ENCODE results near the gene RALGAPB.

Gene RALGAPB

DNA sequence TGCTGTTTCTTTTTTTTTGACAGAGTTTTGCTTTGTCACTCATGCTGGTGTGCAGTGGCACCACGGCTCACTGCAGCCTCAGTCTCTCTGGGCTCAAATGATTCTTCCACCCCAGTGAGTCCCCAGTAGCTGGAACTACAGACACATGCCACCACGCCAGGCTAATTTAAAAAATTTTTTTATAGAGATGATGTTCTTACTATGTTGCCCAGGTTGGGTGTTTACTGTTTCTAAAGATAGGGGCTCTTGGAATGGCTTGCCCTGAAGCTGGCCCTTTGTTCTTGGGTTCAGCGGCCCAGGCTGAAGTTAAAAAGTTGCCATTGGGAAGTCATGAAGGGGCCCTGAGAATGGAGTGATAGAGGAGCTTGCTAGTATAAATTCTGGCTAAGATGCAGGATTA is 16.5 kb downstream of the RALGAPB start:
- H3K4me3 ChIP-seq (IDR thresholded peaks at IDR 0.05; ENCODE audit: insufficient read depth, low read depth, low read length), result no peak overlapping the region
- TF ChIP-seq, protein P1, sequence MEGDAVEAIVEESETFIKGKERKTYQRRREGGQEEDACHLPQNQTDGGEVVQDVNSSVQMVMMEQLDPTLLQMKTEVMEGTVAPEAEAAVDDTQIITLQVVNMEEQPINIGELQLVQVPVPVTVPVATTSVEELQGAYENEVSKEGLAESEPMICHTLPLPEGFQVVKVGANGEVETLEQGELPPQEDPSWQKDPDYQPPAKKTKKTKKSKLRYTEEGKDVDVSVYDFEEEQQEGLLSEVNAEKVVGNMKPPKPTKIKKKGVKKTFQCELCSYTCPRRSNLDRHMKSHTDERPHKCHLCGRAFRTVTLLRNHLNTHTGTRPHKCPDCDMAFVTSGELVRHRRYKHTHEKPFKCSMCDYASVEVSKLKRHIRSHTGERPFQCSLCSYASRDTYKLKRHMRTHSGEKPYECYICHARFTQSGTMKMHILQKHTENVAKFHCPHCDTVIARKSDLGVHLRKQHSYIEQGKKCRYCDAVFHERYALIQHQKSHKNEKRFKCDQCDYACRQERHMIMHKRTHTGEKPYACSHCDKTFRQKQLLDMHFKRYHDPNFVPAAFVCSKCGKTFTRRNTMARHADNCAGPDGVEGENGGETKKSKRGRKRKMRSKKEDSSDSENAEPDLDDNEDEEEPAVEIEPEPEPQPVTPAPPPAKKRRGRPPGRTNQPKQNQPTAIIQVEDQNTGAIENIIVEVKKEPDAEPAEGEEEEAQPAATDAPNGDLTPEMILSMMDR (conservative IDR thresholded peaks at IDR 0.05; ENCODE audit: low read depth, low read length), result no peak
- H4K20me1 ChIP-seq (ENCODE audit: insufficient read depth), result no peaks in the 10 kb centered on the region
- H3K4me2 ChIP-seq, result no peak overlapping the region
- no peaks in the 10 kb centered on the region for H3K36me3 ChIP-seq (ENCODE audit: insufficient read depth)
- no peaks in the 10 kb centered on the region for H3K27me3 ChIP-seq (ENCODE audit: insufficient read depth, low read depth)
- H2AFZ ChIP-seq (ENCODE audit: low read depth), result no peak overlapping the region
- peaks cover 9% of the 10 kb centered on the region; the same call in 1 of the 2 replicates for H3K79me2 ChIP-seq (ENCODE audit: insufficient read depth, low read depth)
- H3K27ac ChIP-seq, result no peak overlapping the region
- no peak overlapping the region for H3K9ac ChIP-seq
- no peaks in the 10 kb centered on the region for H3K4me1 ChIP-seq (ENCODE audit: low read depth, poor library complexity, severe bottlenecking)

DNA sequence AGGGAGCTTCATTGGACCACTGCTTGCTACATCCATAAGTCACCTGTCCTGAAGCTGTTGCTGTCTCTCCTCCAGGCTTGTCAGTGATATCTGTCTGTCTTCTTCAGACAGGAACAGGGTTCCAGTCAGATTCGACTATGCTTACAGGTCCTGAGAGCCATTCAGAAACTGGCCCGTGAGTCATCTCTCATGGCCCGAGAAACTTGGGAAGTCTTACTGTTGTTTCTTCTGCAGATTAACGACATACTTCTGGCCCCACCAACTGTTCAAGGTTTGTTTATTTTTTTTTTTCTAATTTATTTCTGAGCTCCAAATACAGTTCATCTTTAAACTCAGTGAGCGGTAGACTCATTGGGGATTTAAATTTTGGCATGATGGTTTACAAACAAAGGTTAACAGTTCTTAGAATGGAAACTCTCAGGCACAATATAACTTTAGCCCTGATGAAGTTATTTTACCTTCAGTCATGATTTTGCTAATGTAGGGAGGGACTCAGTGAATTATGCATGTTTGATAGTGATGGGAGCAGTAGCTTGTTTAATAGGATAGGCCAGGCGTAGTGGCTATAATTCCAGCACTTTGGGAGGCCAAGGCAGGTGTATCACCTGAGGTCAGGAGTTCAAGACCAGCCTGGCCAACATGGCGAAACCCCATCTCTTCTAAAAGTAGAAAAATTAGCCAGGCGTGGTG is 24.7 kb downstream of the RALGAPB start:
- no peaks in the 10 kb centered on the region for H3K79me2 ChIP-seq (ENCODE audit: insufficient read depth, low read depth)
- no peaks in the 10 kb centered on the region for H3K4me1 ChIP-seq (ENCODE audit: low read depth, poor library complexity, severe bottlenecking)
- no peak overlapping the region for H3K4me2 ChIP-seq
- TF ChIP-seq, protein P1 (conservative IDR thresholded peaks at IDR 0.05; ENCODE audit: low read depth, low read length), result no peak
- H2AFZ ChIP-seq (ENCODE audit: low read depth), result no peak overlapping the region
- H3K4me3 ChIP-seq (IDR thresholded peaks at IDR 0.05; ENCODE audit: insufficient read depth, low read depth, low read length), result no peak overlapping the region
- no peaks in the 10 kb centered on the region for H4K20me1 ChIP-seq (ENCODE audit: insufficient read depth)
- H3K9ac ChIP-seq, result no peak overlapping the region
- H3K36me3 ChIP-seq (ENCODE audit: insufficient read depth), result no peaks in the 10 kb centered on the region
- H3K27me3 ChIP-seq (ENCODE audit: insufficient read depth, low read depth), result no peaks in the 10 kb centered on the region
- no peak overlapping the region for H3K27ac ChIP-seq

DNA sequence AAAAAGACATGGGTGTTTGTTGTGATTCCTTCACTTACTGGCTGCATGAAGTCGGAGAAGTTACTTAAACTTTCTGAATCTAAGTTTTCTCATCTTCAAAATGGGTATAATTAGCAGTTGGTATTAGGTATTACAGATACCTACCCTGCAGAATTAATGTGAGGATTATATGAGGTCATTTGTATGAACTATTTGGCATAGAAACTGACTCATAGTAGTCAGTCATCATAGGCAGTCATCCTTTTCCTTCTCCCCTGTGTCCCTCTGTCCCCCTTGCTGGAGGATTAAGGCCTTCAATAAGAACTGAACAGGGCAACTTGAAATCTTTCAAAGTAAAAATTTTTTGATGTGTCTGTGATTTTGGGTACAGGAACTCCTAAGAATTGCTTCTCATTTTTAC is 26.3 kb downstream of the RALGAPB start:
- Histone ChIP-seq H4K20me1 (ENCODE audit: insufficient read depth) (no peaks in the 10 kb centered on the region), H3K36me3 (ENCODE audit: insufficient read depth) (no peaks in the 10 kb centered on the region), H3K27me3 (ENCODE audit: insufficient read depth, low read depth) (no peaks in the 10 kb centered on the region)

DNA sequence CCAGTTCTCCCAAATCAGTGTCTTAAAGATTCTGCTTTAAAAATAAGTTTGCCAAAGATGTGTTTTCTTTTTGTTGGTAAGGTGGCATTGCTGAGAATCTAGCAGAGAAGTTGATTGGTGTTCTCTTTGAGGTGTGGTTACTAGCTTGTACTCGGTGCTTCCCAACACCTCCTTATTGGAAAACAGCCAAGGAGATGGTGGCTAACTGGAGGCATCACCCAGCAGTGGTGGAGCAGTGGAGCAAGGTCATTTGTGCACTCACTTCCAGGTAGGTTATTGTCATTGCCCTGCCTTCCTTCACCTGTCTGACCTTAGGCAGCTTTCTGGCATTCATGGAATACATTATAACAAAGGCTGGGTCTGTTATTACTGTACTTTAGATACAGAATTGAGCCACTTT is 26.7 kb downstream of the RALGAPB start:
- H3K9ac ChIP-seq, result no peak overlapping the region
- no peak overlapping the region for H2AFZ ChIP-seq (ENCODE audit: low read depth)
- no peaks in the 10 kb centered on the region for H3K36me3 ChIP-seq (ENCODE audit: insufficient read depth)
- H3K4me1 ChIP-seq (ENCODE audit: low read depth, poor library complexity, severe bottlenecking), result no peaks in the 10 kb centered on the region
- H3K79me2 ChIP-seq (ENCODE audit: insufficient read depth, low read depth), result no peaks in the 10 kb centered on the region
- no peak overlapping the region for H3K27ac ChIP-seq
- TF ChIP-seq, protein P1 (conservative IDR thresholded peaks at IDR 0.05; ENCODE audit: low read depth, low read length), result no peak
- no peak overlapping the region for H3K4me3 ChIP-seq (IDR thresholded peaks at IDR 0.05; ENCODE audit: insufficient read depth, low read depth, low read length)
- H4K20me1 ChIP-seq (ENCODE audit: insufficient read depth), result no peaks in the 10 kb centered on the region
- H3K4me2 ChIP-seq, result no peak overlapping the region
- no peaks in the 10 kb centered on the region for H3K27me3 ChIP-seq (ENCODE audit: insufficient read depth, low read depth)

More for the DNA sequence above, 26.3 kb downstream of the RALGAPB start:
- TF ChIP-seq, protein P1 (conservative IDR thresholded peaks at IDR 0.05; ENCODE audit: low read depth, low read length), result no peak
- Histone ChIP-seq H3K9ac (no peak overlapping the region), H3K4me1 (ENCODE audit: low read depth, poor library complexity, severe bottlenecking) (no peaks in the 10 kb centered on the region), H3K4me2 (no peak overlapping the region), H2AFZ (ENCODE audit: low read depth) (no peak overlapping the region), H3K27ac (no peak overlapping the region), H3K4me3 (IDR thresholded peaks at IDR 0.05; ENCODE audit: insufficient read depth, low read depth, low read length) (no peak overlapping the region), H3K79me2 (ENCODE audit: insufficient read depth, low read depth) (no peaks in the 10 kb centered on the region)

Measured in KMS-11 (cell line).